Activated CD4-positive, alpha-beta T cell treated with anti-CD3 and anti-CD28 coated beads for 36 hours (primary cell): ENCODE results near the gene NET1. TPM values are rescaled to one million over a fixed set of nuclear protein-coding genes. Genes with fewer than 3 reads are reported as not detected.
A peak's percentile ranks its signal among the peaks of the same experiment; 100 is the strongest.
"Not testable (repeated sequence)": the region's sequence is repeated elsewhere in the genome, so short reads cannot be mapped to it uniquely, and the experiment has no call there.

Source experiments
- ATAC-seq: fragments of 200-7000 bp; cut with Tn5 transposase; one replicate; pipeline ENCODE4 v1.10.0; 2021; ENCODE audit warnings: mild to moderate bottlenecking, moderate library complexity
- CTCF ChIA-PET: fragments of 350-600 bp; sonication (Branson Sonifier 250); formaldehyde crosslinking; loops from one replicate; lab custom pipeline; 2021; ENCODE audit warnings: antibody characterized with exemption; lab: Charles Lee
- POLR2A ChIA-PET: fragments of 350-600 bp; sonication (Branson Sonifier 250); formaldehyde crosslinking; loops from one replicate; lab custom pipeline; 2021; ENCODE audit warnings: antibody characterized with exemption, inconsistent platforms; lab: Charles Lee
- DNase-seq: peaks from one replicate; pipeline ENCODE4 v3.0.0-alpha.2; 2020
- H3K27ac Mint-ChIP-seq: one replicate; pipeline ENCODE4 v1.8.0; 2021; ENCODE audit warnings: mixed read lengths
- H3K27me3 Mint-ChIP-seq: one replicate; pipeline ENCODE4 v1.8.0; 2021; ENCODE audit warnings: mixed read lengths
- H3K36me3 Mint-ChIP-seq: one replicate; pipeline ENCODE4 v1.8.0; 2021; ENCODE audit warnings: low read depth, mixed read lengths
- H3K4me1 Mint-ChIP-seq: one replicate; pipeline ENCODE4 v1.8.0; 2021; ENCODE audit warnings: mixed read lengths
- H3K4me3 Mint-ChIP-seq: one replicate; pipeline ENCODE4 v1.8.0; 2021; ENCODE audit warnings: mild to moderate bottlenecking, moderate library complexity, mixed read lengths
- H3K9me3 Mint-ChIP-seq: one replicate; pipeline ENCODE4 v1.8.0; 2021; ENCODE audit warnings: low read depth, mixed read lengths
- intact Hi-C, 2 experiments: fragments of 100-400 bp; cut with DNase I in 1 of 2; cut with micrococcal nuclease in 1 of 2; formaldehyde crosslinking; loops; one replicate each; pipeline versions ENCODE4 v1.14.2 to v1.15.1; 2022 to 2024; cut with DNase I, micrococcal nuclease
- total RNA-seq, 2 experiments: library from RNA; stranded (reverse); gene quantifications; one replicate each; pipeline ENCODE4 v1.2.3, GENCODE V29; 2021

Gene NET1
- total RNA-seq, 2 experiments from 2014 or later, result 27.8 to 34.8 TPM

GRCh38 chr10:5400468-5401240, 11.7 kb upstream of the NET1 start:
- Mint-ChIP-seq H3K27ac (no peak overlapping the region), H3K4me3 (no peak overlapping the region), H3K4me1 (no peaks in the 10 kb centered on the region), H3K36me3 (no peaks in the 10 kb centered on the region), H3K9me3 (no peaks in the 10 kb centered on the region), H3K27me3 (peaks cover 8% of the 10 kb centered on the region)
- DNase-seq (no peak), ATAC-seq (no peak)
- ChIA-PET CTCF (interaction anchor here (0.7 to 1.0 kb wide), 2 partner anchors 8 to 33 kb away, joined by 3 read pairs; no protein-coding TSS in a partner anchor), POLR2A (no interaction called here)
- intact Hi-C loops, result no loop called here

GRCh38 chr10:5402798-5403197, 9.6 kb upstream of the NET1 start:
- no peaks in the 10 kb centered on the region for H3K9me3 Mint-ChIP-seq
- CTCF ChIA-PET, result no interaction called here

GRCh38 chr10:5404208-5405041, 7.9 kb upstream of the NET1 start, which contains the start of gene TUBAL3:
TUBAL3 (minus strand) TSS chr10:5404828; CDS start chr10:5404792, 36 bp downstream.
- H3K4me3 Mint-ChIP-seq, result no peak within 1 kb of the TSS
- POLR2A ChIA-PET, result interaction anchor here (0.6 to 0.9 kb wide), 2 partner anchors 12 to 919 kb away, joined by 3 to 7 read pairs; no protein-coding TSS in a partner anchor
- no peaks in the 10 kb centered on the region for H3K9me3 Mint-ChIP-seq
- H3K27me3 Mint-ChIP-seq, result peaks cover 4% of the 10 kb centered on the region
- DNase-seq, result no peak
- CTCF ChIA-PET, result interaction anchor here (0.6 to 2.9 kb wide), 7 partner anchors 13 to 589 kb away, joined by 3 to 8 read pairs (median 3); no protein-coding TSS in a partner anchor
- no peak within 1 kb of the TSS for H3K27ac Mint-ChIP-seq
- no peak for ATAC-seq
- intact Hi-C loops, result no loop called here
- no peaks in the 10 kb centered on the region for H3K4me1 Mint-ChIP-seq
- no peaks in the 10 kb centered on the region for H3K36me3 Mint-ChIP-seq

More at GRCh38 chr10:5402798-5403197, 9.6 kb upstream of the NET1 start:
- DNase-seq (no peak), ATAC-seq (no peak)
- no peak overlapping the region for H3K27ac Mint-ChIP-seq
- H3K4me3 Mint-ChIP-seq, result no peak overlapping the region
- no peaks in the 10 kb centered on the region for H3K36me3 Mint-ChIP-seq
- POLR2A ChIA-PET, result no interaction called here
- H3K27me3 Mint-ChIP-seq, result peaks cover 2% of the 10 kb centered on the region
- H3K4me1 Mint-ChIP-seq, result no peaks in the 10 kb centered on the region
- intact Hi-C loops, result no loop called here

- ChIA-PET POLR2A (no interaction called here), CTCF (interaction anchor here (2.9 kb wide), 1 partner anchor 26 kb away, joined by 8 read pairs; no protein-coding TSS in a partner anchor)
- ATAC-seq, result no peak
- H3K27me3 Mint-ChIP-seq, result peaks cover 17% of the 10 kb centered on the region
- H3K36me3 Mint-ChIP-seq, result no peaks in the 10 kb centered on the region
- intact Hi-C loops, result no loop called here
- H3K9me3 Mint-ChIP-seq, result peaks cover 2% of the 10 kb centered on the region
- no peak for DNase-seq
- H3K4me1 Mint-ChIP-seq, result no peaks in the 10 kb centered on the region
- no peak overlapping the region for H3K27ac Mint-ChIP-seq
- H3K4me3 Mint-ChIP-seq, result no peak overlapping the region
Observed at GRCh38 chr10:5406918-5407317, 5.4 kb upstream of the NET1 start.

GRCh38 chr10:5410787-5411186, 1.6 kb upstream of the NET1 start:
- peaks cover 17% of the 10 kb centered on the region for H3K27me3 Mint-ChIP-seq
- H3K4me1 Mint-ChIP-seq, H3K27ac Mint-ChIP-seq, H3K9me3 Mint-ChIP-seq, DNase-seq, H3K36me3 Mint-ChIP-seq, H3K4me3 Mint-ChIP-seq, ATAC-seq, POLR2A ChIA-PET, intact Hi-C loops: not testable (repeated sequence)
- CTCF ChIA-PET, result interaction anchor here (1.1 to 1.9 kb wide), 3 partner anchors 31 to 596 kb away, joined by 4 to 5 read pairs (median 4); no protein-coding TSS in a partner anchor

GRCh38 chr10:5411941-5412276, 448 bp upstream of the NET1 start:
- H3K9me3 Mint-ChIP-seq, result peaks cover 2% of the 10 kb centered on the region
- no peak overlapping the region for H3K27ac Mint-ChIP-seq
- H3K36me3 Mint-ChIP-seq, result no peaks in the 10 kb centered on the region
- peaks cover 17% of the 10 kb centered on the region for H3K27me3 Mint-ChIP-seq
- ChIA-PET POLR2A (no interaction called here), CTCF (interaction anchor here (0.8 to 1.2 kb wide), 2 partner anchors 562 to 597 kb away, joined by 4 to 5 read pairs; no protein-coding TSS in a partner anchor)
- DNase-seq (no peak), ATAC-seq (no peak)
- H3K4me1 Mint-ChIP-seq, result peaks cover 3% of the 10 kb centered on the region
- no peak overlapping the region for H3K4me3 Mint-ChIP-seq
- intact Hi-C loops, result loop anchor here in 1 of 2 experiments (1.0 kb wide), 1 partner anchor 586 kb away; the partner anchor contains the start of gene AKR1E2

- peaks cover 3% of the 10 kb centered on the region for H3K4me1 Mint-ChIP-seq
- DNase-seq, result peak; percentile 7
- intact Hi-C loops, result no loop called here
- no peak overlapping the region for H3K27ac Mint-ChIP-seq
- peak; percentile 12 for ATAC-seq
- peaks cover 5% of the 10 kb centered on the region for H3K36me3 Mint-ChIP-seq
- peaks cover 17% of the 10 kb centered on the region for H3K27me3 Mint-ChIP-seq
- H3K9me3 Mint-ChIP-seq, result peaks cover 2% of the 10 kb centered on the region
- POLR2A ChIA-PET, result no interaction called here
- CTCF ChIA-PET, result interaction anchor here (0.6 to 1.0 kb wide), 2 partner anchors 564 to 649 kb away, joined by 3 to 4 read pairs; no protein-coding TSS in a partner anchor
- H3K4me3 Mint-ChIP-seq, result no peak overlapping the region
Observed at GRCh38 chr10:5413012-5413938, 918 bp downstream of the NET1 start.

GRCh38 chr10:5416981-5417380, 4.6 kb downstream of the NET1 start:
- ChIA-PET POLR2A (no interaction called here), CTCF (interaction anchor here (0.7 to 1.1 kb wide), 3 partner anchors 25 to 567 kb away, joined by 3 to 4 read pairs (median 3); no protein-coding TSS in a partner anchor)
- ATAC-seq (no peak), DNase-seq (no peak)
- peaks cover 3% of the 10 kb centered on the region for H3K4me1 Mint-ChIP-seq
- no peaks in the 10 kb centered on the region for H3K27me3 Mint-ChIP-seq
- H3K36me3 Mint-ChIP-seq, result peaks cover 8% of the 10 kb centered on the region
- H3K27ac Mint-ChIP-seq, result no peak overlapping the region
- intact Hi-C loops, result no loop called here
- H3K4me3 Mint-ChIP-seq, result no peak overlapping the region
- H3K9me3 Mint-ChIP-seq, result peaks cover 6% of the 10 kb centered on the region

GRCh38 chr10:5418584-5418983, 6.2 kb downstream of the NET1 start:
- CTCF ChIA-PET, result interaction anchor here (1.2 to 1.6 kb wide), 3 partner anchors 17 to 35 kb away, joined by 3 to 5 read pairs (median 3); no protein-coding TSS in a partner anchor
- POLR2A ChIA-PET, result no interaction called here

GRCh38 chr10:5419466-5420094, 7.2 kb downstream of the NET1 start:
- intact Hi-C loops, result no loop called here
- CTCF ChIA-PET, result interaction anchor here (1.2 to 1.6 kb wide), 3 partner anchors 16 to 36 kb away, joined by 3 to 5 read pairs (median 3); no protein-coding TSS in a partner anchor
- no peak for DNase-seq
- H3K36me3 Mint-ChIP-seq, result peaks cover 8% of the 10 kb centered on the region
- peaks cover 6% of the 10 kb centered on the region for H3K9me3 Mint-ChIP-seq
- no peak overlapping the region for H3K27ac Mint-ChIP-seq
- no peak for ATAC-seq
- H3K27me3 Mint-ChIP-seq, result no peaks in the 10 kb centered on the region
- POLR2A ChIA-PET, result no interaction called here
- no peaks in the 10 kb centered on the region for H3K4me1 Mint-ChIP-seq
- H3K4me3 Mint-ChIP-seq, result no peak overlapping the region

More at GRCh38 chr10:5418584-5418983, 6.2 kb downstream of the NET1 start:
- DNase-seq (no peak), ATAC-seq (no peak)
- Mint-ChIP-seq H3K27ac (no peak overlapping the region), H3K4me3 (no peak overlapping the region), H3K9me3 (peaks cover 6% of the 10 kb centered on the region), H3K36me3 (peaks cover 8% of the 10 kb centered on the region), H3K4me1 (no peaks in the 10 kb centered on the region), H3K27me3 (no peaks in the 10 kb centered on the region)
- intact Hi-C loops, result no loop called here
